ENCODE results near the gene IGSF21.

IGSF21 gene

DNA sequence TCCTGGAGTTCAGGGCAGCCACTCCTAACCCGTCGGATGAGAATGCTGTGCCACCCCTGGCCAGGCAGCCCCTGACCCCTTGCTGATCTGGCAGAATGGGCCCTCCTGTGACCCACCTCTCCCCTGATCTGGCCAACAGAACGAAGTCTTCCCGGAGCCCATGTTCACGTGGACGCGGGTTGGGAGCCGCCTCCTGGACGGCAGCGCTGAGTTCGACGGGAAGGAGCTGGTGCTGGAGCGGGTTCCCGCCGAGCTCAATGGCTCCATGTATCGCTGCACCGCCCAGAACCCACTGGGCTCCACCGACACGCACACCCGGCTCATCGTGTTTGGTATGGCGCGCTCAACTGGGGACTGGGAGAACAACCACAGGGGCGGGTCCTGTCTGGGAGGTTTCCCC lies 269.1 kb downstream of the IGSF21 start:
- DNase-seq: no peak

DNA sequence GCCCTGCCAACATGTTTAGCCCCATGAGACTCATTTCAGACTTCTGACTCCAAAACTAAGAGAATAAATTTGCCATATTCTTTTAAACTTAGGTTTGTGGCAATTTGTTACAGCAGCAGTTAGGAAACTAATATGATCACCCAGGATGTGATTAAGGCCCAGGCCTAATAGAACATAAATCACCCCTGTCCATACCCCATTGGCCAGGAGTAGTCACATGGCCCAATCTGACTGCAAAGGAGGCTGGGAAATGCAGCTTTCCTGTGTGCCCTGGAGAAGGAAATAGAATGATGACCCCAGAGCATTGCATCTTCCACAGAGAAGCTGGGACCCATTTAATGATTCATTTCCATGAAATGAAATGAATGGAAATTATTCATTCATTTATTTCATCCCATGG lies 272.7 kb downstream of the IGSF21 start:
- no peak for DNase-seq

DNA sequence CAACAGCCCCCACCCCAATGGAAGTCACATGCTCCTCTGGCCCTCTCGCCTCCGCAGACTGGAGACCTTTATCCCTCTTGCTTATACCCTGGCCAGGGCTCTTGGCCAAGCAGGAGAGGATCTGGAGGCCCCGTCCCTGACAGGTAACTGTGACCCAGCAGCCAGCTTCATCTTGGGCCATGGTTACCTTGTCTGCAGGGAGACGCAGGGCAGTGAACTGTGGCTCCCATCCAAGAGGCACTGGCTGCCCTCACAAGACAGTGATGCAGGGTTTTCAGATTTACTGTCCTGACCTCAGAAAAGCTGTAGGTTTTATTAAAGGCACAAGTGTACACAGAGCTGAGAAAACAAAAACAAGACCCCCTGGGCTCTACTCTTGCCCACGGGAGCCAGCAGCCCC lies 276.5 kb downstream of the IGSF21 start:
- no peak for DNase-seq

DNA sequence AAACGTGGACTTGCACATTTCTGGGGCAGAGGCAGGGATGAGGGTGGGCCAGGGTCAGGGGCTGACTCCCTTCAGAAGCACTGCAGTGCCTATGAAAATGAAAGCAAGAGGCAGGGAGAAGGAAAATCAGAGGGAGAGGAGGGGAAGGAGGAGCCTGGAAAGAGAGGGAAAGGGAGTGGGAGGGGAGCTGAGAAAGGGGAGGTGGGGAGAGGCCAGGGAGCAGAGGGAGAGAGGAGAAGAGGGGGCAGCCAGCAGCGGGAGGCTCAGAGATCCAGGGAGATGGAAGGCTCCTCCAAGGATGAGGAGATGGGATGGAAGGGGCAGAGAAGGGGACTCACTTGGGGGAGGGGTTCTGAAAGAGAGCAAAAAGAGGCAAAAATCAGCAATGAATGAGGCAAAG lies 276.9 kb downstream of the IGSF21 start:
- DNase-seq: no peak

DNA sequence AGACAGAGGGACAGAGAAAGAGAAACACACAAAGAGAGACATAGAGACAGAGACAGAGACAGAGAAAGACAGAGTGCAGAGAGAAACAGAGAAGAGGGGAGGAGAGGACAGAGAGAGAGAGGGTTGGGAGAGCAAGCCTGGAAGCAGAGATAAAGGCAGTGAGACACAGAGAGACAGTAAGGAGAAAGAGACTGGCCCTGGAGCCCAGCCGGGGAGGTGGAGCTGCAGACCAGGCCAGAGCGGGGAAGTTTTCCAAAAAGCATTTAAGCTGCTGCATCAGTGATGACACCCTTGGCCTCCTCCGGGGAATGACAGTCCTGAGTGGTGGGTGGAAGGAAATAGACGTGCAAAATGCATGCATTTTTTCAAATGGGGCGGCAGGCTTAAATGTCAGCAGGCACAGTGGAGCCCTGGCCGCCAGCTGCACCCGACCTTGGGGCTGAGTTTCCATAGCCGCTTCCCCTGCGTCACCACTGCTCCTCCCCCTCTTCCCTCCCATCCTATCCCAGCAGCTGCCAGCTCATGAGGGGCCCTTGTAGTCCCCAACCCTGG lies 277.7 kb downstream of the IGSF21 start:
- no peak for DNase-seq

DNA sequence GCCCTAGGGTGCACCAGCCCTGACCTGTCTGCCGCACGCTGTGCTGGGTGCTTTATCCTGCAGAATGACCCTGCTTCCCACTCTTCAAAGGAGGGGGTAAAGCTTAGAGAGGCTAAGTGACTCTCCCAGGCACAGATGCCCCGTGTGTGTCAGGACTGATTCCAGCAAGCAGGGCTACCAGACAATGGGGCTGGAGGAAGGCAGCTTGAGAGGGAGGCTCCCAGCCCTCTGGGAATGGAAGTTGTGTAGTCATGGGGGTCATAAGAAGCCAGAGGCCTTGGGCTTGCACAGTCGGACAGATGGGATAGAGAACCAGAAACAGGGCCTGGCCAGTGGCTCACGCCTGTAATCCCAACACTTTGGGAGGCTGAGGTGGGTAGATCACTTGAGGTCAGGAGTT lies 279.0 kb downstream of the IGSF21 start:
- no peak for DNase-seq

DNA sequence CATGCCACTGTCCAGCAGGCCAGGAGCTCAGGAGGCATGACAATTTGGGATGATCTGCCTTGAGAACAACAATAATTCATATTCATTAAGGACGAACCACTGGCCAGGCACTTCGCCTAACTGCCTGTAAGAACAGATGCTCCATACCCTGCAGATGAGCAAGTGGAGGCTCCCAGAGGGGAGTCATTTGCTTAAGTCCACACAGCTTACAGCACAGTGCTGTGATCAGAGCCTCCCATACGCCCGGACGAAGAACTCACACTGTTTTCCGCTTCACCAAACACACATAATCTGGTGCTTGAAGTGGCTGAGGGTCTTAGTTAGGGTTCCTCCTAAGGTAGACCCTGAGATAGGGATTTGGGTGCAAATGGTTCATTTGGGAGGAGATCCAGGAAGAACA lies 279.7 kb downstream of the IGSF21 start:
- DNase-seq: no peak

DNA sequence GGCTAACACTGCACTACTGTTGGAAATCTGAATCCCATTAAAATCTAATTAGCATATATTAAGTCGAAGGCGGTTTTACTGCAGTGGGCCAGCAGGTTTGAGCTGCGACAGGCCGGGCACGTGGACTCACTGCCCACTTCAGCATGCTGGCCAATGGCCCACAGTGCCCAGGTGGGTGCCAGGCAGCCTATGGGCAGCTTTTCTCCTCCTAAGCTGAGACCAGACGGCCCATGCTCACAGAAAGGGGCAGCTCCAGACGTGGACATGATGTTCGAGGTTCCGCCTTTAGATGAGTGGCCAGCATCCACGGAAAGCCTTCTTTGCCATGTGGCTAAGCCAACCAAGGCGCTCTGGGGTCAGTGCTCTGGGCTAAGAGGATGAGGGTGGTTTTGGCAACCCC lies 283.4 kb downstream of the IGSF21 start:
- no peak for DNase-seq

DNA sequence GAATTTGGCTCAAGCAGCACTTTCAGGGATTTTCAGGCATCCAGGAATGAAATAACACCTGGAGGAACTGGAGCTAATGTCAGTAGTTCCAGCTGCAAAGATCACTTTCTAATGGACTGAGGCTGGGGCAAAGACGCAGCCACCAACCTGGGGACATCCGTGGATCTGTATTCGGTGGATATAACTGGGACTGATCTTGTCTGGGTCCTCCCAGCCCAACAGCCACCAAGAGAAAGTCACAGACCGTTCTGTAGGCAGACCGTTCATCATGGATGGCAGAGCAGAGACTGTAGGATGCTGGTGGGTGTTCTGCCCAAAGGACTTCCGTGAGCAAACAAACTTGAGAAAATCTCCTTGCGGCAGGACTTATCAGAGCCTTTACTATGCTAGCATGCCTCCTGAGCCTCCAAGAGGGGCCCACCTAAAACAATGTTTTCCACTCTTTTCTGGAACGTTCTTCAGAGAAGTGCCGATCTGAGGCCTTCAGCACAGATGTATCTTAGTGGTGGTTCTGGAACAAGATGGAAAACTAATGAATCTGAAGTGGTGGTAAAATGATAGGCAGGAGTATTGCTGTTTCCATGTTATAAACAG lies 287.1 kb downstream of the IGSF21 start:
- no peak for DNase-seq

DNA sequence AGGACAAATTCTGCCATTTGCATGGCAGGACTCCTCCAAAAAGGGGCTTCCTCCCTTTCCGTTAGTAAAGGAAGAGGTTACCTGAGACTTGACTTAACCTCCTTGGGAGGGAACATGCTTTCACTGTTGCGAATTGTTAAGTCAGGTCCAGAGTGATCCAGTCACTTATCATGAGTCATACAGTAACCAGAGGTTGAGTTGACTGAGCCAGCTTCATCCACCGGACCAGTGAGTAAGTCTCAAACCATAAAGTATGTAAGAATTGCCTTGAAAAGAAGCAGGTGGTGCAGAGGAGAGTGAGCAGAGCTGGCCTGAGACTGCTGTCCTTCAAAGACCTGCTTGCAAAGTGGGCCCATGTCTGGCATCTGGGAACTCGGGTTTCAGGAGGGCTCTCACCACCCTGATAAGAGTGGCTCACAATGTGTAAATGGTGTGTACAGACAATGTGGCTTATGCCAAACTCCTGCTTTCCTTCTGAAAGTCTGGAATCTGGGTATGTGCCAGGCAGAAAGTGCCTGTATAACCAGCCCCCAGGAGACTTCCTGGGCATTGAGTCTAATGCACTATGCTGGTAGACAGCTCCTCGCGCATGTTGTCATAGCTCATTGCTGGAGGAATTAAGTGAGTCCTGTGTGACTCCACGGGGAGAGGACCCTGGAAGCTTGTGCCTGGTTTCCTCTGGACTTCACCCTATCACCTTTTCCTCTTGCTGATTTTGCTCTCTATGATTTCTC lies 288.8 kb downstream of the IGSF21 start:
- DNase-seq: no peak

DNA sequence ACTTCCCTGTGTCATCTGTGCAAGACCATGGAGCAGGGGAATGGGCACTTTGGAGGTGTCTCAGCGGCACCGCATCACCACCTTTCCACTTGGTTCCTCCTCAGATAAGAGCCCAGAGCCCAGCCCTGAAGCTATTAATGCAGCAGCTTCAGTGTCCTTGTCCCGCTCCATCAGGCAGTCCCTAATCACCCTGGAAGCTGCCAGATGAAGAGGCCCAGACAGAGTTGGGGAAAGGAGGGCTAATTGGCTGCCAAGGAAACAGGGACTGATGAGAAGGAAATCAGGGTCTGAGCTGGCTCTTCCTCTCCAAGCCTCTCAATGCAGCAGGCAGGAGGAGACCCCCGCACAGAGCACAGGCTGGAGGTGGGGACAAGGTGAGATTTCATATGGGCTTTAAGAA lies 290.0 kb downstream of the IGSF21 start:
- no peak for DNase-seq

DNA sequence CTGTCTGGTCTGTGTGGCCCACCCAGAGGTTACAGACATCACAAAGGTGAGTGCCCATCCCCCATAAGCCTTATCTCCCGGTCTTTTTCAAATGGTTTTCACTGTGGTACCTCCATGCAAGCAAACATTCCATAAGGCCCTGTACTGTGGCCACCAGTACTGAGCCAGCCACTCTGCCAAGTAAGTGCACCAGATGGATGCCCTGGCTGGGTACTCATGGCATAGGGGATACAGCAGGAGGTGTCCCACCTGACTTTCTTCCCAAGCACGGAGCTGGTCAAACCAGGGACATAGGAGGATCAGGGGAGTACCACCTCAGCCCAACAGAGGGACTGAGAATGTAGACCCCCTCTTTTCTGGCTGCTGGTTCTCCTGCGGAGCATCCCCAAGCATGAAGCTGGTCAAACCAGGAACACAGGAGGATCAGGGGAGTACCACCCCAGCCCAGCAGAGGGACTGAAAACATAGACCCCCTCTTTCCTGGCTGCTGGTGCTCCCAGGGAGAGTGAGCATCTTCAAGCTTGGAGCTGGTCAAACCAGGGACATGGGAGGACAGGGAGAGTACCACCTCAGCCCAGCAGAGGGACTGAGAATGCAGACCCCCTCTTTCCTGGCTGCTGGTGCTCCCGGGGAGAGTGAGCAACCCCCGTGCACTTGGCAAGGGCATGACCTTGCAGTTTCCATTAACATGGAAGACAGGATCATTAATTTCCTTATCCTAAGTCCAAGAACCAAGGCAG lies 291.4 kb downstream of the IGSF21 start:
- no peak for DNase-seq

DNA sequence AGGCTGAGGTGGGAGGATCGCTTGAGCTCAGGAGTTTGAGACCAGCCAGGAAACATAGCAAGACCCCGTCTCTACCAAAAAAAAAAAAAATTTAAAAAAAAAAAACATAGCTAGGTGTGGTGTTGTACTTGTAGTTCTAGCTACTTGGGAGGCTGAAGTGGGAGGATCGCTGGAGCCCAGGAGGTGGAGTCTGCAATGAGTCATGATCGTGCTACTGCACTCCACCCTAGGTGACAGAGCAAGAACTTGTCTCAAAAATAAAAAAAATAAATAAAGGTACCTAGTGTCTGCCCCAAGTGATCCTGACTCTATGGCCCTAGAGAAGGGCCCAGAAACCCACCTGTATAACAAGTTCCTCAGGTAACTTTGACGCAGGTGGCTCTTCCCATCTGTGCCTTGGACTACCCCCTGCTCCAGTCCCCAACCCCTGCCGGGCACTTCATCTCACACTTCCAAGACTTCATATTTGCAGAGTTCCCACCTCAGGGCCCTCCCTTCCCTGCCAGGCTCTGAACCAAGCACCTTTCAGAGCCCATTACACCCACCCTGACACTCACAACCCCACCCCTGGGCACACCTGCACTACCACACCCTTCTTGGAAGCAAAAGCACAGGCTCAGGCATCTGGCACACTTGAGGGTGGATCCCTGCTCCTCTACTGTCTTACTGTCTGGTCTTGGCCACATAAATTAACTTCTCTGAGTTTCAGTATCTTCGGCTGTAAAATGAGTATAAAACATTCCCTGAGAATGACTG lies 292.9 kb downstream of the IGSF21 start:
- DNase-seq: no peak

DNA sequence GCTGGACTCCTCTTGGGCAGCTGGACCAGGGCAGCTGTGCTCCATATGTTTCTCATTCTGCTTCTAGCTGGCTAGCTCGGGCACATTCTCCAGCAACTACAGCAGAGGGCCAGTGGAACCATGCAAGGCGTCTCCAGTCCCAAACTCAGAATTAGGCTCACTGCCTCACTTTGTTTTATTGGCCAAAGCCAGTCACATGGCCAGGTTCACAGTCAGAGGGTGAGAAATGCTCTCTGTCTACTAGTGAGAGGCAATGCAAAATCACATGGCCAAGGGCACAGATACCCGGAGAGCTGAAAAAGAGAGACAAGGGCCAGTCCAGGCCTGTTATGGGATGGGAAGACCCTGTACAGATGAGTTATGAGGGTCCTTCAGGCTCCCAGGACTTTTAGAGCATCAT lies 294.3 kb downstream of the IGSF21 start:
- DNase-seq: no peak

DNA sequence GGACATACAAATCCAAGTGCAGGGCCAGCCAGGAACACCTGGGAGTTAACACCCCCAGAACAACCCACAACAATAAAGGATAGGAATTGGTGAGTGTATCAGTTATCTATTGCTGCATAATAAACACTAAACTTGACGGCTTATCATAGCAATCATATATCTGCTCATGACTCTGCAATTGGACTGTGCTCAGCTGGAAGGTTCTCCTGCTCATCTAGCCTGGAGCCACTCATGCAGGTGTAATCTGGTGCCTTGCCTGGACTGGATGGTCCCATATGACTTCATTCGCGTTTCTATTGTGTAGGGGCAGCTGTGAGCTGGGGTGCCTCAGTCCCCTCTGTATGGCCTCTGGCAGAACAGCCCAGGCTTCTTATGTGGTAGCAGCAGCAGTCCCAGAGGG lies 296.9 kb downstream of the IGSF21 start:
- no peak for DNase-seq

DNA sequence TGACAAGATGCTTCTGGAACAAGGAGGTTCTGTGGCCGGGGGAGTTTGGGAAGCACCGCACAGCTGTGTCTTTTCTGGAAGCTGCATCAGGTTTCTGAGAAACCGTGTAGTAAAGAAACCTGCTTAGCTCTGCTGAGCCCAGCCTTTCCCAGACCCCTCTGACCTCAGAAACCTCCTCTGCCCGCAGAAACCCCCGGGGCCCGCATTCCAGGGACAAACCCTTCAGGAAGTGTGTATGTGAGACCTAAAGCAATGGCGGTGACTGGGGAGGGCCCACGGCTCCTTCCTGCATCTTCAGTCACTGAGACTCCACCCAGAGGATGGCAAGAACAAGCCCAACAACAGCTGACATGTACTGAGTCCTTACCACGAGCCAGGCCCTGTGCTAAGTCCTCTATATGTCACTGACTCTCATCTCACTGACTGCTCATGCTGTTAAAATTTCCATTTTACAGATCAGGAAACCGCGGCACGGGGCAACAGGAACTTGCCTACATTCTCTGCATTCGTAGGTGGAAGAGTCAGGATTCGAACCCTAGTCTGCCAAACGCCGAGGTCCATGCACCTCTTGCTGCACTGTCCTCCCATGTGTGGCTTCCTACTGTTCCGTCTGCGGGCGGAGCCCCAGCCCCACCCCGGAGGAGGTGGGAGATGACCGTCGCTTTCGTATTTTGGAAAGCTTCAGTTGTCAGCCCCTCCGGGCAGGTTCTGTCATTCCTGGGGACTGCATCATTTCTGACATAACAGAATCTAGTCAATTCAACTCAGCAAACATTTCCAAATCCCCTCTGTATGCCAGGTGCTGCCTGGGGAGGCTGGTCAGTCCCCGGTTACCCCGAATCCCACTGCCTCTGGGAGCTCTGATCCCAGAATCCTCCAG lies 299.8 kb downstream of the IGSF21 start:
- no peak for DNase-seq

DNA sequence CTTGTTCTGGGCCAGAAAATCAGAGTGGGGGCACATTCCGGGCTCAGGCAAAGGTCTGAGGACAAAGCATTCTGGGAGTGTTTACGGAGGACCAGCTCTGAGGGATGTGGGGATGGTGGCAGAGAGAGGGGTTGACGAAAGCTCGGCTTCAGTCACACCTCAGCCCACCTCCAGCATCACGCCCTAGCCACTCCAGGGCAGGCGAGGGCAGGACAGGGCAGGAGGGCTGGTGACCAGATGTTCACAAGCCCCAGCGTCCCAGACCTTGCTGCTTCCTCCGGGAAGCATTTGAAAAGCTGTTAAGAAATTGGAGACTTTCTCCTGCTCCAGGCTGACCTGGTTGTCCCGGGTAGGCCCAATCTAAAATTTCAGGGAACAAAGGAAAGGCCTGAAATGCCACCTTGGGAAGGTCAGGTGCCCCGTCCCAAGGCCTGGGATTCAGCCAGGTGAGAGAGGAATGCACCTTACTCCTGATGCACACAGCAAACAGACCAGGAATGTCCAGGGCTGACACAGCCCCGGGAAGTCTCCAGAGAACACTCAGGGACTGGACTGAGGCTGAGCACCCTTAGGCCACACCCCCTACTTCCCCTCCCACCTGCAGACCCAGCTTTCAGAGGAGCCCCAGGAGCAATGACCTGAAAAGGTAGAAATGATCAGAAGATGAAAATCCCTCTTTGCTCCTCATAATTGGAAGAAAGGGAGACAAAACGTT lies 301.2 kb downstream of the IGSF21 start:
- no peak for DNase-seq

DNA sequence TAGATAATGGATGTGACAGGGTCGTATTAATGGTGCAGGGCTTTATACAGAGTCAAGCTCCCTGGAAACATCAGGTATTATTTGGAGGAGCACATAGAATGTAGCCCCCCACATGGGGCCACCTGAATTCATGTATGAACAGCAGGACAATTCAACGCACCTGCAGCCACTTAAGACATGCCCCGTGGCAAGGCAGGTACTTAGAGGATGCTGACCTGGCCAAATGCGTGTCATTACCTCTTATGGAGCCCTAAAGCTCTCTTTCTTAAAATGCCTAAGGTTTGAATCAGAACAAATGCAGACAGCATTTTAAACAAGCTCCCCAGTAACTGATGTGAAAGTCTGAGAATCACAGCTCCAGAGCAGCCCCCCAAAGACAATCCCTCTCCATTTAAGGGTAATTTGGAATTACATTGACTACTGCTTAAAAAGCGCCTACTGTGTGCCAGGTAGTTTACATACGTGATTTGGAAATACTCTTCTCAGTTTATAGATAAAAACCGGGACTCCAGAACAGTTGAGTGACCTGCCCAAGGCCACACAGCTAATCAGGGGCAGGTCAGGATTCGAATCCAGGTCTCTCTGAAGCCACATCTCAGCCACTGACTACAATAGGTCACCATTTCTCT lies 302.1 kb downstream of the IGSF21 start:
- no peak for DNase-seq

DNA sequence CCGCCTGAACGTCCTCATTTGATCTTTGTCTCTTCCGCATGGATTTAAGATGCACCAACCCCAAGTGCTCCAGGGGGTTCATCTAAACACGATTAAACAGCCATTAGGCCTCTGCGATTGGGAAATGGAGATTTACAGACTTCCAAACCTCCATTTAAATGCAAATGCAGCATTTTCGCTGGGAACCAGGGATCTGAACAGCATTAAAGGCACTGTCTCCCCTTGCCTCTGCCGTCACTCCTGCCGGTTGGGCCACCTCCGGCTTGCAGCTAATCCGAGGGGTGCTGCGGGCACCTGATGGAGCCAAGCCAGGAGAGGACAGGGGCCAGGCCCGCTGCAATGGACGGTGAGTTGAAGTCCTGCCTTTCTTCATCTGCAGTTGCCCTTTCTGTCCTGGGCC lies 302.8 kb downstream of the IGSF21 start:
- DNase-seq: no peak

DNA sequence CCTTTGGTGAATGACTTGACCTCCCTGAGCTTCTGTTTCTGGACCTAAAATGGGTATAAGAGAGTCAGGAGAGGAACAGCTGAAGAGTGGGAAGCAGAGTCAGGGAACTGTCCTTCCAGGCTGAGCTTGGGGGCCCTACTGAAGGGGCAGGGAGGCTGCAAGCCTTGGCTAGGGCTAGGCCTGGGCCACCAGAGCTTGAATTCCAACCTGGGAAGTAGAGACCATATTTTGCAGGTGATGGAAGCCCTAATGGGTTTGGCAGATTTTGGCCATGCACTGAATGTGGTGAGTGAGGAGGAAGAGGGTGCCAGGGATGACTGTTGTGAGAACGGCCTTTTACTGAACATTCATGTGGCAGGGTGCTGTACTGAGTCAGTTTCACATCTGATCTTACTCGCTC lies 303.7 kb downstream of the IGSF21 start:
- DNase-seq: no peak

Data from activated CD4-positive, CD25-positive, alpha-beta regulatory T cell treated with anti-CD3 and anti-CD28 coated beads, Interleukin-2, amount 50 U/mL, for 72 hours (primary cell).